HCT116 (cell line): Measurements from ENCODE around the gene UGT3A2.

ENCODE experiments used
- CTCF ChIP-seq, 3 experiments: fragments of 200-600 bp in 1 of 3; sonication (generic) in 1 of 3; IDR thresholded peaks in 2 of 3; conservative IDR thresholded peaks in 1 of 3; 2 replicates each; pipeline ENCODE4 v1.5.1; 2012 to 2017; ENCODE audit warnings: low read depth in 2 of 3, low read length in 2 of 3, antibody characterized with exemption in 1 of 3, borderline replicate concordance in 1 of 3, control low read depth in 1 of 3, mild to moderate bottlenecking in 1 of 3, mixed read lengths in 1 of 3, mixed run types in 1 of 3, moderate library complexity in 1 of 3; ENCODE audit not compliant: insufficient read depth in 1 of 3
- EZH2 ChIP-seq: fragments of 200-600 bp; sonication (generic); IDR thresholded peaks from 2 replicates; pipeline ENCODE4 v1.6.1; 2017; ENCODE audit warnings: antibody characterized with exemption, mixed run types
- POLR2A ChIP-seq: IDR thresholded peaks from 2 replicates; pipeline ENCODE4 v1.7.0; 2011; ENCODE audit warnings: borderline replicate concordance; ENCODE audit not compliant: insufficient read depth, insufficient read length; ENCODE audit errors: extremely low read depth
- POLR2AphosphoS5 ChIP-seq: IDR thresholded peaks from 2 replicates; pipeline ENCODE4 v1.6.1; 2011; ENCODE audit warnings: mild to moderate bottlenecking, low read depth, low read length, moderate library complexity
- RAD21 ChIP-seq: IDR thresholded peaks from 2 replicates; pipeline ENCODE4 v1.6.1; 2012; ENCODE audit warnings: low read depth, mild to moderate bottlenecking
- YY1 ChIP-seq: IDR thresholded peaks from 2 replicates; pipeline ENCODE4 v1.6.1; 2011; ENCODE audit warnings: low read length, low read depth, moderate library complexity, mild to moderate bottlenecking; ENCODE audit not compliant: insufficient replicate concordance; ENCODE audit errors: extremely low read depth
- TF ChIP-seq, protein P1 (sequence below): IDR thresholded peaks from 2 replicates; pipeline ENCODE4 v1.6.1; 2012

GRCh38 chr5:35990941-35991611 is 75.6 kb downstream of the UGT3A2 start, which contains the start of gene UGT3A1:
- TF ChIP-seq CTCF (IDR thresholded peaks at IDR 0.05 in 2 of 3, conservative IDR thresholded peaks at IDR 0.05 in 1 of 3; ENCODE audit: borderline replicate concordance in 1 of 3, insufficient read depth in 1 of 3, low read depth in 2 of 3, low read length in 2 of 3) (no peak), POLR2A (no peak), POLR2AphosphoS5 (no peak), RAD21 (no peak), YY1 (no peak), EZH2 (no peak)
- TF ChIP-seq, protein P1, sequence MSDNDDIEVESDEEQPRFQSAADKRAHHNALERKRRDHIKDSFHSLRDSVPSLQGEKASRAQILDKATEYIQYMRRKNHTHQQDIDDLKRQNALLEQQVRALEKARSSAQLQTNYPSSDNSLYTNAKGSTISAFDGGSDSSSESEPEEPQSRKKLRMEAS = no peak
